Posterior cingulate gyrus (tissue), 11 donors: ENCODE measurements around the gene TTC21A.
"Not testable (repeated sequence)": the region's sequence is repeated elsewhere in the genome, so short reads cannot be mapped to it uniquely, and the experiment has no call there.

Source experiments
- DNase-seq, 10 donors: peaks; one replicate each; pipeline versions ENCODE4 v3.0.0 to v3.0.0-alpha.2; 2020 to 2021; ENCODE audit warnings: mixed read lengths in 3 of 10
- intact Hi-C: fragments of 100-400 bp; cut with DNase I; formaldehyde crosslinking; loops from one replicate; pipeline ENCODE4 v1.15.1; 2023

The TTC21A gene

GRCh38 chr3:39170877-39171276 lies 63.4 kb downstream of the TTC21A start:
- DNase-seq, intact Hi-C loops: not testable (repeated sequence)

GRCh38 chr3:39171860-39172259 lies 64.4 kb downstream of the TTC21A start:
- intact Hi-C loops, result no loop called here
- DNase-seq, result no peak

GRCh38 chr3:39173318-39174125 lies 66.0 kb downstream of the TTC21A start:
- intact Hi-C loops, result no loop called here
- no peak for DNase-seq

GRCh38 chr3:39176025-39176714 lies 68.7 kb downstream of the TTC21A start:
- DNase-seq, result no peak
- intact Hi-C loops, result no loop called here

- intact Hi-C loops, result no loop called here
Observed at GRCh38 chr3:39177708-39178332, 70.3 kb downstream of the TTC21A start.

GRCh38 chr3:39178553-39178952 lies 71.1 kb downstream of the TTC21A start:
- intact Hi-C loops, result no loop called here
- DNase-seq, result no peak

More at GRCh38 chr3:39177708-39178332, 70.3 kb downstream of the TTC21A start:
- DNase-seq, result peak in 9 of 10 donors; percentile 44 to 95 (median 68)

GRCh38 chr3:39180183-39180545 lies 72.7 kb downstream of the TTC21A start:
- intact Hi-C loops, result loop anchor here (10.0 kb wide), 1 partner anchor 75 kb away; the partner anchor contains the start of genes GORASP1 and TTC21A
- DNase-seq, result no peak

- peak in 9 of 10 donors; percentile 54 to 95 (median 72) for DNase-seq
Observed at GRCh38 chr3:39180546-39181346, 73.3 kb downstream of the TTC21A start.

GRCh38 chr3:39181408-39182335 lies 74.2 kb downstream of the TTC21A start:
- intact Hi-C loops, result loop anchor here (10.0 kb wide), 1 partner anchor 77 kb away; the partner anchor contains the start of genes GORASP1 and TTC21A
- no peak for DNase-seq

More at GRCh38 chr3:39180546-39181346, 73.3 kb downstream of the TTC21A start:
- intact Hi-C loops, result loop anchor here (10.0 kb wide), 1 partner anchor 76 kb away; the partner anchor contains the start of genes GORASP1 and TTC21A

- intact Hi-C loops, result loop anchor here (10.0 kb wide), 1 partner anchor 79 kb away; the partner anchor contains the start of genes GORASP1 and TTC21A
- no peak for DNase-seq
Observed at GRCh38 chr3:39183211-39184080, 76.0 kb downstream of the TTC21A start.

- intact Hi-C loops, result loop anchor here (10.0 kb wide), 1 partner anchor 80 kb away; the partner anchor contains the start of genes GORASP1 and TTC21A
- peak in 1 of 10 donors; percentile 81 for DNase-seq
Observed at GRCh38 chr3:39184081-39184967, 76.8 kb downstream of the TTC21A start.

GRCh38 chr3:39184968-39185285 lies 77.4 kb downstream of the TTC21A start:
- intact Hi-C loops, result loop anchor here (10.0 kb wide), 1 partner anchor 80 kb away; the partner anchor contains the start of genes GORASP1 and TTC21A
- no peak for DNase-seq

- no peak for DNase-seq
- intact Hi-C loops, result loop anchor here (10.0 kb wide), 1 partner anchor 81 kb away; the partner anchor contains the start of genes GORASP1 and TTC21A
Observed at GRCh38 chr3:39185326-39185958, 78.0 kb downstream of the TTC21A start.

GRCh38 chr3:39185959-39186691 lies 78.6 kb downstream of the TTC21A start:
- intact Hi-C loops, result loop anchor here (10.0 kb wide), 1 partner anchor 81 kb away; the partner anchor contains the start of genes GORASP1 and TTC21A
- no peak for DNase-seq

GRCh38 chr3:39186692-39187151 lies 79.2 kb downstream of the TTC21A start:
- intact Hi-C loops, result loop anchor here (10.0 kb wide), 1 partner anchor 82 kb away; the partner anchor contains the start of genes GORASP1 and TTC21A
- DNase-seq, result no peak
